ENCODE data around the gene GLI3. TPM values are rescaled to one million over a fixed set of nuclear protein-coding genes. Genes with fewer than 3 reads are reported as not detected.

The GLI3 gene
- total RNA-seq, 1 experiment from 2014 or later: 45.0 TPM

- peaks cover 2 to 15% (median 3%) of the 10 kb centered on the region in 3 experiments; a peak in 5 of 7 replicates for H3K36me3 Mint-ChIP-seq (ENCODE audit: insufficient read depth in 1 of 3, low read depth in 3 of 3)
- Histone ChIP-seq H3K4ac (ENCODE audit: low read depth, low read length) (no peak overlapping the region), H4K5ac (ENCODE audit: insufficient read length, low read depth, low read length) (no peak overlapping the region), H3K79me2 (ENCODE audit: insufficient read depth, low read length) (0 out of 2 replicates have a peak, but pooled peaks cover 1% of the 10 kb centered on the region), H3K9me3 (ENCODE audit: control insufficient read depth, low read depth, low read length) (no peaks in the 10 kb centered on the region), H2BK5ac (ENCODE audit: insufficient read length, low read length) (no peak overlapping the region), H3K9ac (ENCODE audit: extremely low read depth, insufficient read length, low read length) (no peak overlapping the region), H3K27me3 (ENCODE audit: insufficient read depth, low read length) (no peaks in the 10 kb centered on the region), H2BK12ac (ENCODE audit: insufficient read length, low read depth, low read length) (no peak overlapping the region), H4K8ac (replicated peaks; ENCODE audit: insufficient read length, low read depth, low read length) (no peak overlapping the region), H4K20me1 (ENCODE audit: control insufficient read depth, insufficient read depth, insufficient read length) (no peaks in the 10 kb centered on the region), H4K91ac (ENCODE audit: insufficient read length, low read depth, low read length) (no peak overlapping the region), H2AK5ac (ENCODE audit: insufficient read length, low read length) (no peak overlapping the region), H2BK120ac (ENCODE audit: low read depth, low read length, poor library complexity, severe bottlenecking) (no peak overlapping the region), H3K27ac (ENCODE audit: insufficient read length, low read depth, low read length) (no peak overlapping the region), H3K79me1 (ENCODE audit: insufficient read depth, low read depth, low read length, poor library complexity, severe bottlenecking) (no peaks in the 10 kb centered on the region), H3K18ac (ENCODE audit: insufficient read length, low read depth, low read length) (no peak overlapping the region), H3K56ac (ENCODE audit: insufficient read length, low read depth, low read length) (no peak overlapping the region), H3K23ac (ENCODE audit: insufficient read length, low read depth, low read length) (no peak overlapping the region), H2AFZ (ENCODE audit: low read length) (no peak overlapping the region), H3K14ac (ENCODE audit: insufficient read depth, low read length) (no peak overlapping the region), H3K4me1 (ENCODE audit: insufficient read depth, low read length) (no peaks in the 10 kb centered on the region), H3K4me2 (ENCODE audit: insufficient read depth, insufficient read length, low read length) (no peak overlapping the region), H3K23me2 (ENCODE audit: insufficient read length, low read depth, low read length, poor library complexity, severe bottlenecking) (no peaks in the 10 kb centered on the region), H2BK15ac (ENCODE audit: low read depth, low read length) (no peak overlapping the region), H2BK20ac (ENCODE audit: low read depth, low read length, poor library complexity, severe bottlenecking) (no peak overlapping the region), H3T11ph (ENCODE audit: low read length) (no peak overlapping the region)
- DNase-seq: no peak
- H3K27ac Mint-ChIP-seq: peak overlapping the region in 1 of 3 experiments; percentile 22; a peak in 3 of 7 replicates
- no peak overlapping the region for H3K4me3 Mint-ChIP-seq
- TF ChIP-seq CTCF (conservative IDR thresholded peaks at IDR 0.05): no peak
- WGBS (ENCODE audit: extremely low coverage, insufficient read length, low lambda C conversion rate): no CpG with 5 or more reads among the region's 6 CpGs
- no peaks in the 10 kb centered on the region for H3K27me3 Mint-ChIP-seq (ENCODE audit: low read depth)
- H3K9me3 Mint-ChIP-seq: peaks cover 2 to 4% of the 10 kb centered on the region in 2 experiments; a peak in 2 of 5 replicates
- H3K4me1 Mint-ChIP-seq: peaks cover 6 to 7% of the 10 kb centered on the region in 2 experiments; a peak in 3 of 4 replicates
These were observed 110.4 kb downstream of the GLI3 start for GRCh38 chr7:42126475-42127231.
